KBM-7 (cell line): ENCODE measurements around the gene AMN1.
A peak's percentile ranks its signal among the peaks of the same experiment; 100 is the strongest.

Source experiments
- DNase-seq: peaks from one replicate; pipeline ENCODE4 v3.0.0-alpha.2; 2015
- in situ Hi-C: fragments of 300-500 bp; cut with MboI; formaldehyde crosslinking; loops from 2 replicates; pipeline ENCODE4 v1.14.3; 2020; ENCODE audit warnings: low sequenced_read_pairs, low pct_unique_long_range_greater_than_20kb, mixed read lengths

AMN1 gene

GRCh38 chr12:31647086-31647491, 81.7 kb downstream of the AMN1 start:
- in situ Hi-C loops = loop anchor here (25.0 kb wide), 2 partner anchors 235 to 385 kb away; no protein-coding TSS in a partner anchor
- peak; percentile 65 for DNase-seq

GRCh38 chr12:31645924-31646323, 82.9 kb downstream of the AMN1 start:
- in situ Hi-C loops = loop anchor here (25.0 kb wide), 2 partner anchors 234 to 384 kb away; no protein-coding TSS in a partner anchor
- peak; percentile 57 for DNase-seq

- no peak for DNase-seq
- in situ Hi-C loops = loop anchor here (25.0 kb wide), 2 partner anchors 232 to 382 kb away; no protein-coding TSS in a partner anchor
Measured at GRCh38 chr12:31644536-31644935, 84.3 kb downstream of the AMN1 start.

GRCh38 chr12:31641509-31642090, 87.2 kb downstream of the AMN1 start:
- DNase-seq = no peak
- in situ Hi-C loops = loop anchor here (25.0 kb wide), 2 partner anchors 229 to 379 kb away; no protein-coding TSS in a partner anchor

- in situ Hi-C loops = loop anchor here (25.0 kb wide), 2 partner anchors 222 to 372 kb away; no protein-coding TSS in a partner anchor
- no peak for DNase-seq
Measured at GRCh38 chr12:31634620-31635019, 94.2 kb downstream of the AMN1 start.

GRCh38 chr12:31633464-31633863, 95.4 kb downstream of the AMN1 start:
- in situ Hi-C loops = loop anchor here (25.0 kb wide), 2 partner anchors 221 to 371 kb away; no protein-coding TSS in a partner anchor
- DNase-seq = no peak

- in situ Hi-C loops = loop anchor here (25.0 kb wide), 2 partner anchors 220 to 370 kb away; no protein-coding TSS in a partner anchor
Measured at GRCh38 chr12:31631809-31632208, 97.0 kb downstream of the AMN1 start.

GRCh38 chr12:31631023-31631724, 97.6 kb downstream of the AMN1 start:
- in situ Hi-C loops = loop anchor here (25.0 kb wide), 2 partner anchors 219 to 369 kb away; no protein-coding TSS in a partner anchor
- DNase-seq = no peak

More at GRCh38 chr12:31631809-31632208, 97.0 kb downstream of the AMN1 start:
- DNase-seq = peak; percentile 53

GRCh38 chr12:31629756-31630732, 98.8 kb downstream of the AMN1 start:
- no peak for DNase-seq
- in situ Hi-C loops = loop anchor here (25.0 kb wide), 2 partner anchors 218 to 368 kb away; no protein-coding TSS in a partner anchor

- in situ Hi-C loops = loop anchor here (25.0 kb wide), 2 partner anchors 215 to 365 kb away; no protein-coding TSS in a partner anchor
- DNase-seq = no peak
Measured at GRCh38 chr12:31627456-31628054, 101.3 kb downstream of the AMN1 start.

- no peak for DNase-seq
- in situ Hi-C loops = loop anchor here (25.0 kb wide), 2 partner anchors 214 to 364 kb away; no protein-coding TSS in a partner anchor
Measured at GRCh38 chr12:31626270-31626995, 102.4 kb downstream of the AMN1 start.

GRCh38 chr12:31622038-31622437, 106.8 kb downstream of the AMN1 start:
- in situ Hi-C loops = no loop called here
- no peak for DNase-seq
